PFSK-1 (cell line): ENCODE results near the gene ATP1B3.

ENCODE experiments used
- FOXP2 ChIP-seq: optimal IDR thresholded peaks from 2 replicates; pipeline ENCODE3; 2011; ENCODE audit warnings: borderline replicate concordance, control low read depth, inconsistent platforms; ENCODE audit not compliant: insufficient read depth; ENCODE audit errors: extremely low read length, extremely low read depth
- POLR2AphosphoS5 ChIP-seq: IDR thresholded peaks from 2 replicates; pipeline ENCODE4 v1.6.1; 2012; ENCODE audit warnings: low read depth, mild to moderate bottlenecking, control low read depth, low read length, moderate library complexity
- REST ChIP-seq, 2 experiments: IDR thresholded peaks; 2 replicates each; pipeline versions ENCODE4 v1.6.1 to v1.8.0; 2011 to 2012; ENCODE audit warnings: low read depth in 2 of 2, low read length in 2 of 2, control low read depth in 1 of 2, inconsistent platforms in 1 of 2, mild to moderate bottlenecking in 1 of 2, moderate library complexity in 1 of 2; ENCODE audit not compliant: insufficient read depth in 1 of 2
- SIN3A ChIP-seq: IDR thresholded peaks from 2 replicates; pipeline ENCODE4 v1.6.1; 2012; ENCODE audit warnings: mild to moderate bottlenecking, low read length, moderate library complexity, borderline replicate concordance; ENCODE audit not compliant: insufficient read depth
- TAF1 ChIP-seq: IDR thresholded peaks from 2 replicates; pipeline ENCODE4 v1.6.1; 2012; ENCODE audit warnings: low read length, control low read depth, borderline replicate concordance; ENCODE audit not compliant: insufficient read depth

ATP1B3 gene

GRCh38 chr3:141928631-141929270 lies 52.3 kb downstream of the ATP1B3 start:
- TF ChIP-seq POLR2AphosphoS5 (no peak), FOXP2 (no peak), TAF1 (no peak), REST (IDR thresholded peaks at IDR 0.05; ENCODE audit: insufficient read depth in 1 of 2, low read depth in 2 of 2, low read length in 2 of 2) (no peak), SIN3A (no peak)

GRCh38 chr3:141929341-141929995 lies 53.0 kb downstream of the ATP1B3 start:
- TF ChIP-seq REST (IDR thresholded peaks at IDR 0.05; ENCODE audit: insufficient read depth in 1 of 2, low read depth in 2 of 2, low read length in 2 of 2) = no peak
- TF ChIP-seq FOXP2 = no peak
- no peak for TF ChIP-seq TAF1
- no peak for TF ChIP-seq SIN3A
- TF ChIP-seq POLR2AphosphoS5 = no peak

- no peak for TF ChIP-seq FOXP2
- no peak for TF ChIP-seq TAF1
- no peak for TF ChIP-seq SIN3A
- no peak for TF ChIP-seq REST (IDR thresholded peaks at IDR 0.05; ENCODE audit: insufficient read depth in 1 of 2, low read depth in 2 of 2, low read length in 2 of 2)
- TF ChIP-seq POLR2AphosphoS5 = no peak
Observed at GRCh38 chr3:141930801-141931200, 54.4 kb downstream of the ATP1B3 start.

- TF ChIP-seq SIN3A = no peak
- no peak for TF ChIP-seq FOXP2
- TF ChIP-seq POLR2AphosphoS5 = no peak
- no peak for TF ChIP-seq TAF1
- no peak for TF ChIP-seq REST (IDR thresholded peaks at IDR 0.05; ENCODE audit: insufficient read depth in 1 of 2, low read depth in 2 of 2, low read length in 2 of 2)
Observed at GRCh38 chr3:141933421-141934300, 57.2 kb downstream of the ATP1B3 start.
